ENCODE measurements around the gene ADAMTS13.

ADAMTS13 gene

GRCh38 chr9:133427658-133428348 is 5.6 kb downstream of the ADAMTS13 start:
- no peaks in the 10 kb centered on the region for H3K36me3 Mint-ChIP-seq (ENCODE audit: low read depth)
- peaks cover 37% of the 10 kb centered on the region for H3K27me3 Mint-ChIP-seq
- H3K27ac Mint-ChIP-seq: no peak overlapping the region
- peaks cover 4% of the 10 kb centered on the region for H3K4me1 Mint-ChIP-seq (ENCODE audit: low read depth)
- no peak overlapping the region for H3K4me3 Mint-ChIP-seq
- no peak for DNase-seq
- no peaks in the 10 kb centered on the region for H3K9me3 Mint-ChIP-seq

DNA sequence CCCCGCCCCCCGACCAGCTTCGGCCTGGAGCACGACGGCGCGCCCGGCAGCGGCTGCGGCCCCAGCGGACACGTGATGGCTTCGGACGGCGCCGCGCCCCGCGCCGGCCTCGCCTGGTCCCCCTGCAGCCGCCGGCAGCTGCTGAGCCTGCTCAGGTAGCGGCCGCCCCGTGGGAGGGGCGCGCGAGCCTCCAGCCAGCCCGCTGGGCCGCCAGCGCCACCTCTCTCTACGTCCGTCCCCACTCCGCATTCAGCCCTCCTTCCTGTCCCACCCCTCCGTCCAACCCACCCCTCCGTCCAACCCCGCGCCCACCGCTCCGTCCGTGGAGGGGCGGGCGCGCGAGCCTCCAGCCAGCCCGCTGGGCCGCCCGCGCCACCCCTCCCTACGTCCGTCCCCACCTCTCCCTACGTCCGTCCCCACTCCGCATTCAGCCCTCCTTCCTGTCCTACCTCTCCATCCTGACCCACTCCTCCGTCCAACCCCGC is 6.5 kb downstream of the ADAMTS13 start:
- Mint-ChIP-seq H3K27me3 (peaks cover 37% of the 10 kb centered on the region), H3K27ac (no peak overlapping the region), H3K4me1 (ENCODE audit: low read depth) (peaks cover 4% of the 10 kb centered on the region), H3K36me3 (ENCODE audit: low read depth) (no peaks in the 10 kb centered on the region), H3K4me3 (no peak overlapping the region), H3K9me3 (no peaks in the 10 kb centered on the region)
- DNase-seq: no peak

- H3K27ac Mint-ChIP-seq: no peak overlapping the region
- no peaks in the 10 kb centered on the region for H3K36me3 Mint-ChIP-seq (ENCODE audit: low read depth)
- H3K27me3 Mint-ChIP-seq: peaks cover 37% of the 10 kb centered on the region
- no peaks in the 10 kb centered on the region for H3K9me3 Mint-ChIP-seq
- no peak overlapping the region for H3K4me3 Mint-ChIP-seq
- H3K4me1 Mint-ChIP-seq (ENCODE audit: low read depth): peaks cover 4% of the 10 kb centered on the region
- no peak for DNase-seq
These were observed 7.0 kb downstream of the ADAMTS13 start for GRCh38 chr9:133429214-133429613.

- H3K27ac Mint-ChIP-seq: no peak overlapping the region
- no peaks in the 10 kb centered on the region for H3K36me3 Mint-ChIP-seq (ENCODE audit: low read depth)
- H3K27me3 Mint-ChIP-seq: peaks cover 37% of the 10 kb centered on the region
- peak; percentile 38 for DNase-seq
- no peaks in the 10 kb centered on the region for H3K9me3 Mint-ChIP-seq
- no peak overlapping the region for H3K4me3 Mint-ChIP-seq
- peaks cover 4% of the 10 kb centered on the region for H3K4me1 Mint-ChIP-seq (ENCODE audit: low read depth)
These were observed 7.5 kb downstream of the ADAMTS13 start for GRCh38 chr9:133429641-133430161.

GRCh38 chr9:133430244-133430643 is 8.1 kb downstream of the ADAMTS13 start:
- peaks cover 35% of the 10 kb centered on the region for H3K27me3 Mint-ChIP-seq
- no peak for DNase-seq
- peaks cover 4% of the 10 kb centered on the region for H3K4me1 Mint-ChIP-seq (ENCODE audit: low read depth)
- H3K27ac Mint-ChIP-seq: no peak overlapping the region
- H3K9me3 Mint-ChIP-seq: no peaks in the 10 kb centered on the region
- H3K4me3 Mint-ChIP-seq: no peak overlapping the region
- H3K36me3 Mint-ChIP-seq (ENCODE audit: low read depth): no peaks in the 10 kb centered on the region

- H3K36me3 Mint-ChIP-seq (ENCODE audit: low read depth): no peaks in the 10 kb centered on the region
- H3K27me3 Mint-ChIP-seq: peaks cover 5% of the 10 kb centered on the region
- DNase-seq: no peak
- H3K27ac Mint-ChIP-seq: no peak overlapping the region
- no peaks in the 10 kb centered on the region for H3K4me1 Mint-ChIP-seq (ENCODE audit: low read depth)
- no peak overlapping the region for H3K4me3 Mint-ChIP-seq
- H3K9me3 Mint-ChIP-seq: no peaks in the 10 kb centered on the region
These were observed 11.2 kb downstream of the ADAMTS13 start for GRCh38 chr9:133433351-133433843.

- no peak overlapping the region for H3K27ac Mint-ChIP-seq
- no peaks in the 10 kb centered on the region for H3K27me3 Mint-ChIP-seq
- H3K4me3 Mint-ChIP-seq: no peak overlapping the region
- H3K36me3 Mint-ChIP-seq (ENCODE audit: low read depth): no peaks in the 10 kb centered on the region
- H3K4me1 Mint-ChIP-seq (ENCODE audit: low read depth): peaks cover 5% of the 10 kb centered on the region
- no peak for DNase-seq
- H3K9me3 Mint-ChIP-seq: no peaks in the 10 kb centered on the region
These were observed 14.5 kb downstream of the ADAMTS13 start for GRCh38 chr9:133436681-133437080.

DNA sequence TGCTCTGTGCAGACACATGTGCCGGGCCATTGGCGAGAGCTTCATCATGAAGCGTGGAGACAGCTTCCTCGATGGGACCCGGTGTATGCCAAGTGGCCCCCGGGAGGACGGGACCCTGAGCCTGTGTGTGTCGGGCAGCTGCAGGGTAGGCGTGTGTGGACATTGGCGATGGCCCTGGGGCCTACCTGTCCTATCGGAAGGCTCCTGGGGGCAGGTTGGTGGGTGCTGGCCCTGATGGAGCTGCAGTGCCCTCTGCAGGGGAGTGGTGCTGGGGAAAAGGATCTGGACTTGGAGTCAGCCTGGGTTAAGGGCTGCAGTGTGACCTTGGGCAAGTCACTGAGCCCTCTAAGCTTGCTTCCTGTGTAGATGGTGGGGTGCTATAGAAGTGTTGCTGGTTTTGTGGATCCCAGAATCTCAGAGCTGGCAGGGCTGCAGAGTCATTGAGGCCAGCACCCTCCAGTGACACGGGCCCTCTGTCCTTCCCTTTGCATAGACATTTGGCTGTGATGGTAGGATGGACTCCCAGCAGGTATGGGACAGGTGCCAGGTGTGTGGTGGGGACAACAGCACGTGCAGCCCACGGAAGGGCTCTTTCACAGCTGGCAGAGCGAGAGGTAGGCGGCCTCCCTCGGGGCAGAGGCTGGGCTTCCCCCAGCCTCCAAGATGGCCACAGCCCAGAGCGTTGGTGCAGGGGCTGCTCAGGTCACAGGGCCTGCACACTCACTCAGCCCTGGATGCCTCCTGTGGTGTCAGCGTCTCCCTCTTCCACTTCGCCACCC is 15.8 kb downstream of the ADAMTS13 start:
- no peaks in the 10 kb centered on the region for H3K36me3 Mint-ChIP-seq (ENCODE audit: low read depth)
- DNase-seq: no peak
- H3K27me3 Mint-ChIP-seq: no peaks in the 10 kb centered on the region
- peaks cover 5% of the 10 kb centered on the region for H3K4me1 Mint-ChIP-seq (ENCODE audit: low read depth)
- no peak overlapping the region for H3K4me3 Mint-ChIP-seq
- no peaks in the 10 kb centered on the region for H3K9me3 Mint-ChIP-seq
- H3K27ac Mint-ChIP-seq: no peak overlapping the region

DNA sequence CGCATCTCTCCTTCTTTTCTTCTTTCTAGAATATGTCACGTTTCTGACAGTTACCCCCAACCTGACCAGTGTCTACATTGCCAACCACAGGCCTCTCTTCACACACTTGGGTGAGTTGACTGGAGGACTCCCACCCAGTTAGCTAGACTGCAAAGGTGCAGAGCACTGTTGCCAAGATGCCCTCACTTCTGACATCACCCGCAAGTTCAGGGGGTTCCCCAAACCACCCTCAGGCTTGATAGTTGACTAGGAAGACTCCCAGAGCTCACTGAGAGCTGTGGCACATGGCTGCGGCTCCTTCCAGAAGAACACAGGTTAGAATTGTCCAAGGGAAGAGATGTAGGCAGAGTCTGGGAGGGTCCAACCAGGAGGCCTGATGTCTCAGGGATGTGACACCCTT is 17.2 kb downstream of the ADAMTS13 start:
- H3K27ac Mint-ChIP-seq: no peak overlapping the region
- no peaks in the 10 kb centered on the region for H3K27me3 Mint-ChIP-seq
- no peak for DNase-seq
- H3K36me3 Mint-ChIP-seq (ENCODE audit: low read depth): no peaks in the 10 kb centered on the region
- no peak overlapping the region for H3K4me3 Mint-ChIP-seq
- no peaks in the 10 kb centered on the region for H3K9me3 Mint-ChIP-seq
- H3K4me1 Mint-ChIP-seq (ENCODE audit: low read depth): peaks cover 5% of the 10 kb centered on the region

DNA sequence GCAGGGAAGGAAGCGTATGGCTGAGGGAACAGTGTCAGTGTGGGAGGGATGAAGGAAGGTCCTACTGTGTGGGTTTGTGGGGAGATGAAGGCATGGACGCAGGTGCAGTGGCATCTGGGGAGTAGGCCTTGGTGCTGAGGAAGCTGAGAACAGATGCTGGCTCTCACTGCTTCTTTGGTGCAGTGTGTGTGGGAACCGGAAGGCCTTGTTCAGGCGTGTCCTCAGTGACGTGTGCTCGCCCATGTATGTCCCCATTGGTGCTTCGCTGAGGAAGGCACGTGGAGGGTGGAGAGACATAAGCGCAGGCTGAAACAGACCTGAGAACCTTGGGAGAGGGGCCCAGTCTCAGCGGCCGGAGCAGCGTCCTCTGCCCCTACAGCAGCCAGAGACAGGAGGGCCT is 18.7 kb downstream of the ADAMTS13 start:
- Mint-ChIP-seq H3K27me3 (no peaks in the 10 kb centered on the region), H3K4me1 (ENCODE audit: low read depth) (peaks cover 5% of the 10 kb centered on the region), H3K9me3 (no peaks in the 10 kb centered on the region), H3K4me3 (no peak overlapping the region), H3K36me3 (ENCODE audit: low read depth) (no peaks in the 10 kb centered on the region), H3K27ac (no peak overlapping the region)
- DNase-seq: no peak

GRCh38 chr9:133441571-133441970 is 19.4 kb downstream of the ADAMTS13 start:
- no peaks in the 10 kb centered on the region for H3K27me3 Mint-ChIP-seq
- peaks cover 5% of the 10 kb centered on the region for H3K4me1 Mint-ChIP-seq (ENCODE audit: low read depth)
- H3K9me3 Mint-ChIP-seq: no peaks in the 10 kb centered on the region
- no peaks in the 10 kb centered on the region for H3K36me3 Mint-ChIP-seq (ENCODE audit: low read depth)
- no peak overlapping the region for H3K4me3 Mint-ChIP-seq
- DNase-seq: no peak
- no peak overlapping the region for H3K27ac Mint-ChIP-seq

DNA sequence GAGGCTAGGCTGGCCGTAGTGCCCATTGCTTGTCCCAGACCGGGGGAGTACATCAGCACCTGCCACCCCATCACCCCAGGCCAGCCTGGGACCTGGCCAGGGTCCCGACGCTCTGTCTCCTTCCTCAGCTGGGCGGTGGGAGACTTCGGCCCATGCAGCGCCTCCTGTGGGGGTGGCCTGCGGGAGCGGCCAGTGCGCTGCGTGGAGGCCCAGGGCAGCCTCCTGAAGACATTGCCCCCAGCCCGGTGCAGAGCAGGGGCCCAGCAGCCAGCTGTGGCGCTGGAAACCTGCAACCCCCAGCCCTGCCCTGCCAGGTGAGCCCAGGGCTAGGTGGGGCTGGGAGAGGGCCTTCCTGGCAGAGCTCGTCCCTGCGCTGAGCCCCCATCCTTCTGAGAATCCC is 21.1 kb downstream of the ADAMTS13 start:
- Mint-ChIP-seq H3K9me3 (no peaks in the 10 kb centered on the region), H3K4me1 (ENCODE audit: low read depth) (peaks cover 5% of the 10 kb centered on the region), H3K27ac (no peak overlapping the region), H3K36me3 (ENCODE audit: low read depth) (no peaks in the 10 kb centered on the region), H3K4me3 (no peak overlapping the region), H3K27me3 (no peaks in the 10 kb centered on the region)
- no peak for DNase-seq

GRCh38 chr9:133443982-133444381 is 21.8 kb downstream of the ADAMTS13 start:
- Mint-ChIP-seq H3K27me3 (no peaks in the 10 kb centered on the region), H3K27ac (no peak overlapping the region), H3K36me3 (ENCODE audit: low read depth) (no peaks in the 10 kb centered on the region), H3K4me3 (no peak overlapping the region), H3K9me3 (no peaks in the 10 kb centered on the region), H3K4me1 (ENCODE audit: low read depth) (peaks cover 5% of the 10 kb centered on the region)
- DNase-seq: no peak

DNA sequence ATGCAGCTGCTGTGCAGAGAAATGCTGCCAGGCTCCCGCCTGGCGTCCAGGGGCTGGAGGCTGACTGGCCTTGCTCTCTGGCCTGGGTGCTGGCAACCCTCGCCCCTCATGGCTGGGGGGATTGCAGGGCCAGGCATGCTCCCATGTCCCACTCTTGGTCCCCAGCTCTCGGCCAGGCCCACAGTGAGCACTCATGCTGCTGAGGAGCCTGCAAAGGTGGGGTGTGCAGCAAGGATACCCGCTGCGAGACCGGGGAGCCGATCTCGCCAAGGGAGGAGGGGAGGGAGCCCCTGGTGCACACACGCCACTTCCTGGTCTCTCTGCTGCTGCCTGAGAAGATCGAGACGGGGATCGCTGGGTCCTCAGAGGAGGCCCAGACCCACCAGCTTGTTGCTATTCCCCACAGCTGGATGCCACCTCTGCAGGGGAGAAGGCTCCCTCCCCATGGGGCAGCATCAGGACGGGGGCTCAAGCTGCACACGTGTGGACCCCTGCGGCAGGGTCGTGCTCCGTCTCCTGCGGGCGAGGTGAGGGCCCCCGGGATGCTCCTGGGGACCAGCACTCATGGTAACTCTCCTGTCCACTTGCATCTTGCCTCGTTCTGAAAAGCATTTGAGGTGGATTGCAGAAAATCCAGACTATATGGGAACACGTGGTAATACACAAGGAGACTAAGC is 23.3 kb downstream of the ADAMTS13 start:
- no peak for DNase-seq
- no peaks in the 10 kb centered on the region for H3K4me1 Mint-ChIP-seq (ENCODE audit: low read depth)
- H3K9me3 Mint-ChIP-seq: no peaks in the 10 kb centered on the region
- H3K36me3 Mint-ChIP-seq (ENCODE audit: low read depth): no peaks in the 10 kb centered on the region
- no peaks in the 10 kb centered on the region for H3K27me3 Mint-ChIP-seq
- no peak overlapping the region for H3K4me3 Mint-ChIP-seq
- H3K27ac Mint-ChIP-seq: no peak overlapping the region

All from activated T-cell treated with anti-CD3 and anti-CD28 coated beads, Interleukin-2, amount 50 U/mL, for 24 hours (primary cell).